Choroid plexus epithelial cell (primary cell): ENCODE measurements around the gene CA14.
A peak's percentile ranks its signal among the peaks of the same experiment; 100 is the strongest.
"Not testable (repeated sequence)": the region's sequence is repeated elsewhere in the genome, so short reads cannot be mapped to it uniquely, and the experiment has no call there.

Experiments used
- DNase-seq: peaks from one replicate; pipeline ENCODE4 v3.0.0-alpha.2; 2010; ENCODE audit warnings: low read depth
- H3K4me3 ChIP-seq: 2 replicates; pipeline ENCODE4 v1.5.1; 2011; ENCODE audit warnings: low read depth, mild to moderate bottlenecking, control low read depth, low read length, moderate library complexity
- TF ChIP-seq, protein P1 (sequence below): conservative IDR thresholded peaks from 2 replicates; pipeline ENCODE4 v1.5.1; 2011; ENCODE audit warnings: low read depth, mild to moderate bottlenecking, control low read depth, inconsistent platforms, low read length, moderate library complexity

The CA14 gene

DNA sequence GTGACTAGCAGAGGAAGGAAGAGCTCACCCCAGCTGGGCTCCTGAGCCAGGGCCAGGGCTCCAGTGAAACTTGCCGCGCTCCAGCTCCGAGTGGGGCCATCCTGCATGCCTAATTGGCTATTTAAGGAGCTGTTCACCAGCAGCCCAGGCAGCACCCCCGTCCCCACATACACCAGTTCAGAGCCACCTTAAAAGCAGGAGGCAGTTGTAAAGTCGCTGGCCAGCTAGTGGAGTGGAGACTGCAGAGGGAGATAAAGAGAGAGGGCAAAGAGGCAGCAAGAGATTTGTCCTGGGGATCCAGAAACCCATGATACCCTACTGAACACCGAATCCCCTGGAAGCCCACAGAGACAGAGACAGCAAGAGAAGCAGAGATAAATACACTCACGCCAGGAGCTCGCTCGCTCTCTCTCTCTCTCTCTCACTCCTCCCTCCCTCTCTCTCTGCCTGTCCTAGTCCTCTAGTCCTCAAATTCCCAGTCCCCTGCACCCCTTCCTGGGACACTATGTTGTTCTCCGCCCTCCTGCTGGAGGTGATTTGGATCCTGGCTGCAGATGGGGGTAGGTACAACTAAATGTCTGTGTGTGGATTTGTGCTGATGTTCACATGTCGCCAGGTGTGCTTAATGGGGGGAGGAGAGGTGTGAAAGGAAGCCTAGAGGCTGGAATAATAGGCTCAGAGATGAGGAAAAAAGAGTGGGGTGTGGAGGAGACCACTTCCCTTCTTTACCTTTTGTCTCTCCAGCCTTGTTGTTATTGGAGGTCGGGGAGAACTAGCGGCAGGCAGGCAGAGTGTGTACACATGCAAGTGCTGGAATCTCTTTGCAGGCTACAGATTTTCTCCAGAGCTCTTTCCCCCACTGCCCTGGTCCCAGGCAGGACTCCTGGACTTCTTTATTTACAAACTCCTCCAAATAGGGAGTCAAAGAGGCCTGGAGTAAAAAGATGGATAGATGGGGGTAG is at the start of gene CA14:
TSS of gene CA14 (plus strand) at position 151 of the 962 bp plus-strand sequence. CDS start at position 506, 355 bp downstream.
- peak; percentile 60 for DNase-seq
- TF ChIP-seq, protein P1, sequence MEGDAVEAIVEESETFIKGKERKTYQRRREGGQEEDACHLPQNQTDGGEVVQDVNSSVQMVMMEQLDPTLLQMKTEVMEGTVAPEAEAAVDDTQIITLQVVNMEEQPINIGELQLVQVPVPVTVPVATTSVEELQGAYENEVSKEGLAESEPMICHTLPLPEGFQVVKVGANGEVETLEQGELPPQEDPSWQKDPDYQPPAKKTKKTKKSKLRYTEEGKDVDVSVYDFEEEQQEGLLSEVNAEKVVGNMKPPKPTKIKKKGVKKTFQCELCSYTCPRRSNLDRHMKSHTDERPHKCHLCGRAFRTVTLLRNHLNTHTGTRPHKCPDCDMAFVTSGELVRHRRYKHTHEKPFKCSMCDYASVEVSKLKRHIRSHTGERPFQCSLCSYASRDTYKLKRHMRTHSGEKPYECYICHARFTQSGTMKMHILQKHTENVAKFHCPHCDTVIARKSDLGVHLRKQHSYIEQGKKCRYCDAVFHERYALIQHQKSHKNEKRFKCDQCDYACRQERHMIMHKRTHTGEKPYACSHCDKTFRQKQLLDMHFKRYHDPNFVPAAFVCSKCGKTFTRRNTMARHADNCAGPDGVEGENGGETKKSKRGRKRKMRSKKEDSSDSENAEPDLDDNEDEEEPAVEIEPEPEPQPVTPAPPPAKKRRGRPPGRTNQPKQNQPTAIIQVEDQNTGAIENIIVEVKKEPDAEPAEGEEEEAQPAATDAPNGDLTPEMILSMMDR, result no peak
- no peak within 1 kb of the TSS for H3K4me3 ChIP-seq

DNA sequence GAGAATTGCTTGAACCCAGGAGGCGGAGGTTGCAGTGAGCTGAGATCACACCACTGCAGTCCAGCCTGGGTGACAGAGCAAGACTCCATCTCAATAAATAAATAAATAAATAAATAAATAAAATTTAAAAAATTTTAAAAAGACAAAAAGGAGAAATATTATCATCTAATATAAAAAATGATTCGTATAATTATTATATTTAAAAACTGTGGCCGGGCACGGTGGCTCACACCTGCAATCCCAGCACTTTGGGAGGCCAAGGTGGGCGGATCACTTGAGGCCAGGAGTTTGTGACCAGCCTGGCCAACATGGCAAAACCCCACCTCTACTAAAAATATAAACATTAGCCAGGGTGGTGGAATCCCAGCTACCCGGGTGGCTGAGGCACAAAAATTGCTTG is 49.1 kb upstream of the CA14 start:
- not testable (repeated sequence) for DNase-seq

DNA sequence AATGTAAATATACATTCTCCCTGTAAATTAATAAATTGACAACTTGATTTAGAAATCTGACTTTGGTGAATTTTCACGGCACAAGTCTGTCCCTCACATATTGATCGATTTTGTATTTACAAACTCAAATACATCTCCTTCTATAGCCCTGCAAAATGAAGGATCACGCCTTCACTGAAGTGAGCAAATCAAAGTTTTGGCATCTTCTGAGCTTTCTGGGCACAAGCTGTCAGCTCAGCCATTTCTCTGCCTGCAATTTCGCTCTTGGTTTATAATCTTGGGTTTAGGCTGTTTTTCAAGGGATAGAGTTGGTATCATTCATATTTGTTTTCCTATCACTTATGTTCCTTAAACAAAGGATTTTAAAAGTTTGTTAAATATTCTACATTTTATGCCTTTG is 47.5 kb upstream of the CA14 start:
- H3K4me3 ChIP-seq, result no peak overlapping the region
- DNase-seq, result no peak
- TF ChIP-seq, protein P1, result no peak

More for the DNA sequence above, 49.1 kb upstream of the CA14 start:
- not testable (repeated sequence) for H3K4me3 ChIP-seq

DNA sequence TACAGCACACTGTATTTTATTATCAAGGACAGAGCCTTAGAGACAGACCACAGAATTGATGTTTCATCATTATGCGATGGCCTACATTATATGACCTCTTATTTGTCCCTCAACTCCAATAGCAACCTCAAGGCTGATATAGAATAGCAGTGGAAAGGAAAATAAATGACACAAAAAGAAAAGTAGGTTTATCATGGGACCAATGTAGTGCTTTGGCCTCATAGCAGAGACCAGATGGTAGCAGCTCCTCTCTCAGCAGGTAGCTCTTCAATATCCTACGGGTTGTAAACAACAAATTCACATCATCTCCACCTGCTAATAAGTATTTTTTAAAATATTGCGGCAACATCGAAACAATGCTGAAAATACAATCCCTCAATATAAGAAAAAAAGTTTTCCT is 46.9 kb upstream of the CA14 start:
- TF ChIP-seq, protein P1, result no peak
- no peak for DNase-seq
- no peak overlapping the region for H3K4me3 ChIP-seq

DNA sequence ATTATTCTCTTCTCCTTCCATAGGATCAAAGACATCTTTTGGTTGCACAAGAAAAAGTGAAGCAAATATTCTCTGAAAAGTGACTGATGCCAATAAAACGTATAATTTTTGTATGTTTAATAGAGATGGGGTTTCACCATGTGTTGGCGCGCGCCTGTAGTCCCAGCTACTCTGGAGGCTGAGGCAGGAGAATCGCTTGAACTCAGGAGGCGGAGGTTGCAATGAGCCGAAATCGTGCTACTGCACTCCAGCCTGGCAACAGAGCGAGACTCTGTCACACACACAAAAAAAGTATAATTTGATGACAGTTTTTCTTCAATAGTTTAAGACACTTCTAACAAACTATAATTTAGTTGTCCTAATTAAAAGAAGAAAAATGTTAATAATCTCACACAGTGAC is 45.5 kb upstream of the CA14 start:
- TF ChIP-seq, protein P1, result no peak
- DNase-seq, result no peak
- no peak overlapping the region for H3K4me3 ChIP-seq

DNA sequence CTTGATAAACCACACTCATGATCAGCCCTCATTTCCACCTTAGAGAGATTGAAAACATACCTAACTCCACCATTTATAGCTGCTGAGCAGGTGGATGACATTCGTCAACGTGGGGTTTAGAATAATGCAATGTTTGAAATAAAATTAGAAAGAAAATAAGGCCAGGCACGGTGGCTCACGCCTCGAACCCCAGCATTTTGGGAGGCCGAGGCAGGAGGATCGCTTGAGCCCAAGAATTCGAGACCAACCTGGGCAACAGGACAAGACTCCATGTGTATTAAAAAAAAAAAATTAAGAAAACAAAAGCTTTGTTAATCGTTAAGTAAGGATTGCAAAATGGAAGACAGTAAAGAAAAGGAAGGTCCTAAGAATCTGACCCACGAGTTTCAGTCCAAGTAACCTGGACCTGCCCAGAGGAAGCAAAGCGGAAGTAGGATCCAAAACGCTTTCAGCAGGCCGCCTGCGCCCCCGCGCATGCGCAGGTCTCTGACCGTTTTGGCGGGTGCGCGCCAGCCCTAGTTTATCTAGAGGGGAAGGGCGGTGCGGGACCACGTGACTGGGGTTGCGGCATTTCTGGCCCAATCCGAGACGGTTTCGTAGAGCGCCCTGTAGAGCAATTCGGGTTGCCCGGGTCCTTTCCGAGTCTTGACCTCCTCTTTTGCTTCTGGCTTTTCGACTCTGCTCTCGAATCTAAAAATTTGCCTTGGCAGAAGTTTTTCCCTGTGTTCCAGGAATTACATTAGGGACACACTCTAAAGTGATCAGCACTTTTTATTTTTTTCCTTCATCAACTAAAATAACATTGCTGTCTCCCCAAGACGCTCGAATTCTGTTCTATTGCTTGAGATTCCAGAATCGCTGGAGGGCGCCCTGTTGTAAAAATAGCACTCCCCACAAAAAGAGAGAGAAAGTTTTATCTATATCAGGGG is 44.1 kb upstream of the CA14 start:
- H3K4me3 ChIP-seq, result peak overlapping the region; percentile 56
- TF ChIP-seq, protein P1, result peak; percentile 49
- peak; percentile 95 for DNase-seq

DNA sequence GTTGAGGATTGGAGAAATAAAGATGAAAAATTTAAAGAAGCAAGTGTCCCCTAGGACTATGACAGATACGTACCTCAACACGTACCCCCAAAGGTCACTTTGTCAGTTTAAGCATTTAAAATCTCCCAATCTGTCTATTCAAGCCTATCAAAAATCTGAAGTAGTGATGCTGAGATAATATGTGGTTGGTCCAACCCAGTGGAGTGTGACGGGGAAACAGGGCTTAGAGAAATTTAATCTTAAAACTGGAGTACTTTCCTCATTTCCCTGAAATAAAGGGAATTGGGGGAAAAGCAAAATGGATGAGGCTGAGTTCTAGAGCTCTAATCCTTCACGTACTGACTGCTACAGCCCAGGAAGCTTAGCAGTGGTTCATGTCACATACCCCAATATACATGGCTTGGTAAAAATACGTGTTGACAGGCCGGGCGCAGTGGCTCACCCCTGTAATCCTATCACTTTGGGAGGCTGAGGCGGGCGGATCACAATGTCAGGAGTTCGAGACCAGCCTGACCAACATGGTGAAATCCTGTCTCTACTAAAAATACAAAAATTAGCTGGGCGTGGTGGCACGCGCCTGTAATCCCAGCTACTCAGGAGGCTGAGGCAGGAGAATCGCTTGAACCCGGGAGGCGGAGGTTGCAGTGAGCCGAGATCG is 43.3 kb upstream of the CA14 start:
- peak overlapping the region; percentile 56 for H3K4me3 ChIP-seq
- not testable (repeated sequence) for DNase-seq

DNA sequence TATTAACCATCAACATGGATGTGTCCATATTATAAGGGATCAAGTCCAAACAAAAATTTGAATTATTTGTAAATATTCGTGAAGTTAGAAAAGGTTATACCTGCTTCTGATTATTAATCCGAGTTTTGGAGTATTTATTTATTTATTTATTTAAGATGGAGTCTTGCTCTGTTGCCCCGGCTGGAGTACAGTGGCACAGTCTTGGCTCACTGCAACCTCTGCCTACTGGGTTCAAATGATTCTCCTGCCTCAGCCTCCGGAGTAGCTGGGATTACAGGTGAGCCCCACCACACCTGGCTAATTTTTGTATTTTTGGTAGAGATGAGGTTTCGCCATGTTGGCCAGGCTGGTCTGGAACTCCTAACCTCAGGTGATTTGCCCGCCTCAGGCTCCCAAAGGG is 41.7 kb upstream of the CA14 start:
- DNase-seq, H3K4me3 ChIP-seq: not testable (repeated sequence)
